HEK293 (cell line): Measurements from ENCODE around the gene PSORS1C2.

Experiments used
- YY1 ChIP-seq: fragments of 450-650 bp; formaldehyde crosslinking; IDR thresholded peaks from 2 replicates; pipeline ENCODE4 v1.5.1; 2018; ENCODE audit warnings: missing biosample characterization, missing genetic modification characterization
- ZFP41 ChIP-seq: fragments of 450-650 bp; formaldehyde crosslinking; IDR thresholded peaks from 2 replicates; pipeline ENCODE4 v1.5.1; 2016; ENCODE audit warnings: missing biosample characterization, missing genetic modification characterization, borderline replicate concordance
- ZNF48 ChIP-seq: fragments of 450-650 bp; formaldehyde crosslinking; IDR thresholded peaks from 2 replicates; pipeline ENCODE4 v1.5.1; 2016; ENCODE audit warnings: missing biosample characterization, missing genetic modification characterization
- ZNF530 ChIP-seq: fragments of 450-650 bp; formaldehyde crosslinking; IDR thresholded peaks from 2 replicates; pipeline ENCODE4 v1.5.1; 2016; ENCODE audit warnings: low read depth, missing biosample characterization, missing genetic modification characterization
- ZNF843 ChIP-seq: fragments of 450-650 bp; formaldehyde crosslinking; IDR thresholded peaks from 2 replicates; pipeline ENCODE4 v1.5.1; 2016; ENCODE audit warnings: missing biosample characterization, missing genetic modification characterization
- TF ChIP-seq, protein P1 (sequence below): fragments of 450-650 bp; formaldehyde crosslinking; IDR thresholded peaks from 2 replicates; pipeline ENCODE4 v1.5.1; 2016; ENCODE audit warnings: missing biosample characterization, missing genetic modification characterization
- TF ChIP-seq, protein P2 (sequence below): fragments of 450-650 bp; formaldehyde crosslinking; IDR thresholded peaks from 2 replicates; pipeline ENCODE4 v1.5.1; 2016; ENCODE audit warnings: missing biosample characterization, missing genetic modification characterization
- TF ChIP-seq, protein P3 (sequence below): fragments of 450-650 bp; formaldehyde crosslinking; IDR thresholded peaks from 2 replicates; pipeline ENCODE4 v1.5.1; 2016; ENCODE audit warnings: missing biosample characterization, missing genetic modification characterization, low read depth
- TF ChIP-seq, protein P4 (sequence below): fragments of 450-650 bp; formaldehyde crosslinking; IDR thresholded peaks from 2 replicates; pipeline ENCODE4 v1.5.1; 2016; ENCODE audit warnings: missing biosample characterization, missing genetic modification characterization

DNA sequence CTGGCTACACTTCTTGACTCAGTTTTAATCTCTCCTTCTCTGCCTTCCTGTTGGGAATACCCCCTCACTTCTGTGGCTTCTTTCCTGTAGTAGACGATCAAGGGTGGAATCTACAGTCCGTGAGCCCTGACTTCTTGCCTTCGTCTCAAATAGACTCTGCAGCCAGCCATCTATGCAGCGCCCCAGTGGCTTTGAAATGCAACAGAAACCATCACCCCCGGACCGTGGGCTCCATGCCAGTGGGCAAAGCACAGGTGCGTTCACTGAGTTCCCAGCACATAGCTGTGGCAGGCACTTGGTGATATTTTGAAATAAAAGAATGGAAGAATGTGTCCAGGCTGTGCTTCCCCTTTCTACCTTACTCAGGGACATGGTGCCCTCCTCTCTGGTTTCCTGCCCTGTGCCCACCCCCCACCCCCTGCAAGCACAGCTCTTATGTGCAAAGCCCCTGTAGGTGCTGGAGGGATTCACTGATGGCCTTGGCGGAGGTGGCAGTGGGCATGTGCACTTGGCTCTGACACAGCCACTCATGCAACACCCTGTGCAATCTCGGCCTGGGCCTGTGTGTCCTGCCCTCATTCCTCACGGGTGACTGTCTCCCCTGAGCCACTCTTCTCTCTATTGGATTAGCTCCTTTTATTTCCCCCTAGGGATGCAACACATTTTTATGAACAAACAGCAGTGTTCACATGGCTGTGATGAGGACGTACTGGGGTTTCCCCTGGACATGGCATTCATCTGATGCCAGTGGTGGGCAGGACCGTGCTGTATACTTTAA, 13.1 kb downstream of the PSORS1C2 start:
- TF ChIP-seq, protein P1, sequence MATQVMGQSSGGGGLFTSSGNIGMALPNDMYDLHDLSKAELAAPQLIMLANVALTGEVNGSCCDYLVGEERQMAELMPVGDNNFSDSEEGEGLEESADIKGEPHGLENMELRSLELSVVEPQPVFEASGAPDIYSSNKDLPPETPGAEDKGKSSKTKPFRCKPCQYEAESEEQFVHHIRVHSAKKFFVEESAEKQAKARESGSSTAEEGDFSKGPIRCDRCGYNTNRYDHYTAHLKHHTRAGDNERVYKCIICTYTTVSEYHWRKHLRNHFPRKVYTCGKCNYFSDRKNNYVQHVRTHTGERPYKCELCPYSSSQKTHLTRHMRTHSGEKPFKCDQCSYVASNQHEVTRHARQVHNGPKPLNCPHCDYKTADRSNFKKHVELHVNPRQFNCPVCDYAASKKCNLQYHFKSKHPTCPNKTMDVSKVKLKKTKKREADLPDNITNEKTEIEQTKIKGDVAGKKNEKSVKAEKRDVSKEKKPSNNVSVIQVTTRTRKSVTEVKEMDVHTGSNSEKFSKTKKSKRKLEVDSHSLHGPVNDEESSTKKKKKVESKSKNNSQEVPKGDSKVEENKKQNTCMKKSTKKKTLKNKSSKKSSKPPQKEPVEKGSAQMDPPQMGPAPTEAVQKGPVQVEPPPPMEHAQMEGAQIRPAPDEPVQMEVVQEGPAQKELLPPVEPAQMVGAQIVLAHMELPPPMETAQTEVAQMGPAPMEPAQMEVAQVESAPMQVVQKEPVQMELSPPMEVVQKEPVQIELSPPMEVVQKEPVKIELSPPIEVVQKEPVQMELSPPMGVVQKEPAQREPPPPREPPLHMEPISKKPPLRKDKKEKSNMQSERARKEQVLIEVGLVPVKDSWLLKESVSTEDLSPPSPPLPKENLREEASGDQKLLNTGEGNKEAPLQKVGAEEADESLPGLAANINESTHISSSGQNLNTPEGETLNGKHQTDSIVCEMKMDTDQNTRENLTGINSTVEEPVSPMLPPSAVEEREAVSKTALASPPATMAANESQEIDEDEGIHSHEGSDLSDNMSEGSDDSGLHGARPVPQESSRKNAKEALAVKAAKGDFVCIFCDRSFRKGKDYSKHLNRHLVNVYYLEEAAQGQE, result no peak
- TF ChIP-seq ZFP41 (tag by site-specific recombination) (no peak), ZNF530 (tag by site-specific recombination) (no peak), ZNF843 (tag by site-specific recombination) (no peak), YY1 (tag by site-specific recombination) (no peak), ZNF48 (tag by site-specific recombination) (no peak)
- TF ChIP-seq, protein P2, sequence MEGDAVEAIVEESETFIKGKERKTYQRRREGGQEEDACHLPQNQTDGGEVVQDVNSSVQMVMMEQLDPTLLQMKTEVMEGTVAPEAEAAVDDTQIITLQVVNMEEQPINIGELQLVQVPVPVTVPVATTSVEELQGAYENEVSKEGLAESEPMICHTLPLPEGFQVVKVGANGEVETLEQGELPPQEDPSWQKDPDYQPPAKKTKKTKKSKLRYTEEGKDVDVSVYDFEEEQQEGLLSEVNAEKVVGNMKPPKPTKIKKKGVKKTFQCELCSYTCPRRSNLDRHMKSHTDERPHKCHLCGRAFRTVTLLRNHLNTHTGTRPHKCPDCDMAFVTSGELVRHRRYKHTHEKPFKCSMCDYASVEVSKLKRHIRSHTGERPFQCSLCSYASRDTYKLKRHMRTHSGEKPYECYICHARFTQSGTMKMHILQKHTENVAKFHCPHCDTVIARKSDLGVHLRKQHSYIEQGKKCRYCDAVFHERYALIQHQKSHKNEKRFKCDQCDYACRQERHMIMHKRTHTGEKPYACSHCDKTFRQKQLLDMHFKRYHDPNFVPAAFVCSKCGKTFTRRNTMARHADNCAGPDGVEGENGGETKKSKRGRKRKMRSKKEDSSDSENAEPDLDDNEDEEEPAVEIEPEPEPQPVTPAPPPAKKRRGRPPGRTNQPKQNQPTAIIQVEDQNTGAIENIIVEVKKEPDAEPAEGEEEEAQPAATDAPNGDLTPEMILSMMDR, result no peak
- TF ChIP-seq, protein P3, sequence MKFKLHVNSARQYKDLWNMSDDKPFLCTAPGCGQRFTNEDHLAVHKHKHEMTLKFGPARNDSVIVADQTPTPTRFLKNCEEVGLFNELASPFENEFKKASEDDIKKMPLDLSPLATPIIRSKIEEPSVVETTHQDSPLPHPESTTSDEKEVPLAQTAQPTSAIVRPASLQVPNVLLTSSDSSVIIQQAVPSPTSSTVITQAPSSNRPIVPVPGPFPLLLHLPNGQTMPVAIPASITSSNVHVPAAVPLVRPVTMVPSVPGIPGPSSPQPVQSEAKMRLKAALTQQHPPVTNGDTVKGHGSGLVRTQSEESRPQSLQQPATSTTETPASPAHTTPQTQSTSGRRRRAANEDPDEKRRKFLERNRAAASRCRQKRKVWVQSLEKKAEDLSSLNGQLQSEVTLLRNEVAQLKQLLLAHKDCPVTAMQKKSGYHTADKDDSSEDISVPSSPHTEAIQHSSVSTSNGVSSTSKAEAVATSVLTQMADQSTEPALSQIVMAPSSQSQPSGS (tag by site-specific recombination), result no peak
- TF ChIP-seq, protein P4, sequence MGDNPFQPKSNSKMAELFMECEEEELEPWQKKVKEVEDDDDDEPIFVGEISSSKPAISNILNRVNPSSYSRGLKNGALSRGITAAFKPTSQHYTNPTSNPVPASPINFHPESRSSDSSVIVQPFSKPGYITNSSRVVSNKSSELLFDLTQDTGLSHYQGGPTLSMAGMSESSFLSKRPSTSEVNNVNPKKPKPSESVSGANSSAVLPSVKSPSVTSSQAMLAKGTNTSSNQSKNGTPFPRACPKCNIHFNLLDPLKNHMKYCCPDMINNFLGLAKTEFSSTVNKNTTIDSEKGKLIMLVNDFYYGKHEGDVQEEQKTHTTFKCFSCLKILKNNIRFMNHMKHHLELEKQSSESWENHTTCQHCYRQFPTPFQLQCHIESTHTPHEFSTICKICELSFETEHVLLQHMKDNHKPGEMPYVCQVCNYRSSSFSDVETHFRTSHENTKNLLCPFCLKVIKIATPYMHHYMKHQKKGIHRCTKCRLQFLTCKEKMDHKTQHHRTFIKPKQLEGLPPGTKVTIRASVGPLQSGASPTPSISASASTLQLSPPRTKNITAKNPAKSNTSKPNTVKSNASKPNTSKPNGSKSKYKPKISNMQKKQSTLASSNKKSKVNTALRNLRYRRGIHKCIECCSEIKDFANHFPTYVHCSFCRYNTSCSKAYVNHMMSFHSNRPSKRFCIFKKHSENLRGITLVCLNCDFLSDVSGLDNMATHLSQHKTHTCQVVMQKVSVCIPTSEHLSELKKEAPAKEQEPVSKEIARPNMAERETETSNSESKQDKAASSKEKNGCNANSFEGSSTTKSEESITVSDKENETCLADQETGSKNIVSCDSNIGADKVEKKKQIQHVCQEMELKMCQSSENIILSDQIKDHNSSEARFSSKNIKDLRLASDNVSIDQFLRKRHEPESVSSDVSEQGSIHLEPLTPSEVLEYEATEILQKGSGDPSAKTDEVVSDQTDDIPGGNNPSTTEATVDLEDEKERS (tag by site-specific recombination), result no peak
